Gastrocnemius medialis (tissue), 4 donors: ENCODE results near the gene CARMIL1. TPM values are rescaled to one million over a fixed set of nuclear protein-coding genes. Genes with fewer than 3 reads are reported as not detected.

Experiments
- ATAC-seq, 2 donors: fragments of 150-250 bp; one replicate each; pipeline ENCODE4 v1.9.1; 2016
- DNase-seq, 2 donors: peaks; one replicate each; pipeline ENCODE4 v3.0.0-alpha.2; 2019
- H3K27ac ChIP-seq, 4 donors: fragments of 200-600 bp; sonication (generic); 1 replicate in 1 of 4; 2 replicates in 3 of 4; pipeline ENCODE4 v1.5.1; 2016 to 2018; ENCODE audit warnings: mild to moderate bottlenecking in 2 of 4, moderate library complexity in 1 of 4
- H3K27me3 ChIP-seq, 3 donors: fragments of 200-600 bp; sonication (generic) in 2 of 3; 1 replicate in 1 of 3; 2 replicates in 2 of 3; pipeline versions ENCODE4 v1.5.1 to v1.6.0; 2016 to 2019; ENCODE audit warnings: mild to moderate bottlenecking in 1 of 3, moderate library complexity in 1 of 3
- H3K36me3 ChIP-seq, 2 donors: fragments of 200-600 bp; sonication (generic) in 1 of 2; one replicate each; pipeline ENCODE4 v1.5.1; 2017 to 2018
- H3K4me1 ChIP-seq, 2 donors: fragments of 200-600 bp; sonication (generic) in 1 of 2; one replicate each; pipeline ENCODE4 v1.5.1; 2016 to 2017; ENCODE audit warnings: mild to moderate bottlenecking in 2 of 2
- H3K4me3 ChIP-seq, 4 donors: fragments of 200-600 bp; sonication (generic) in 3 of 4; 1 replicate in 1 of 4; 2 replicates in 3 of 4; pipeline ENCODE4 v1.5.1; 2016 to 2019; ENCODE audit warnings: mild to moderate bottlenecking in 2 of 4
- H3K9me3 ChIP-seq, 3 donors: fragments of 200-600 bp; sonication (generic) in 2 of 3; 1 replicate in 1 of 3; 2 replicates in 2 of 3; pipeline ENCODE4 v1.5.1; 2016 to 2019
- POLR2A ChIP-seq, 2 donors: fragments of 450-650 bp; IDR thresholded peaks; one replicate each; pipeline ENCODE4 v1.6.1; 2017; ENCODE audit warnings: antibody characterized with exemption in 2 of 2, mild to moderate bottlenecking in 2 of 2, moderate library complexity in 2 of 2
- in situ Hi-C, 4 donors: fragments of 200-750 bp; cut with MboI; loops; one replicate each; pipeline versions ENCODE4 v1.15.0 to v1.8.0; 2017; ENCODE audit warnings: low sequenced_read_pairs in 4 of 4
- intact Hi-C: fragments of 100-400 bp; cut with DNase I; formaldehyde crosslinking; loops from one replicate; pipeline ENCODE4 v1.15.1; 2023; ENCODE audit warnings: low total_unique reads
- total RNA-seq, 4 donors: library from RNA; depleted of rRNA; stranded (reverse); fragments of >200 nt; gene quantifications; one replicate each; pipeline versions ENCODE4 v1.1.0 to v1.2.3, GENCODE V29; 2016
- TF ChIP-seq, protein P1 (sequence below), 5 experiments: fragments of 450-650 bp in 3 of 5; fragments of 200-600 bp in 2 of 5; sonication (generic) in 2 of 5; IDR thresholded peaks in 4 of 5; conservative IDR thresholded peaks in 1 of 5; 1 replicate in 4 of 5; 2 replicates in 1 of 5; pipeline ENCODE4 v1.5.1; 2016 to 2019; ENCODE audit warnings: antibody characterized with exemption in 5 of 5, mild to moderate bottlenecking in 3 of 5, moderate library complexity in 3 of 5

CARMIL1 gene
- total RNA-seq, 4 donors from 2014 or later = 0.87 to 2.1 (median 1.7) TPM

DNA sequence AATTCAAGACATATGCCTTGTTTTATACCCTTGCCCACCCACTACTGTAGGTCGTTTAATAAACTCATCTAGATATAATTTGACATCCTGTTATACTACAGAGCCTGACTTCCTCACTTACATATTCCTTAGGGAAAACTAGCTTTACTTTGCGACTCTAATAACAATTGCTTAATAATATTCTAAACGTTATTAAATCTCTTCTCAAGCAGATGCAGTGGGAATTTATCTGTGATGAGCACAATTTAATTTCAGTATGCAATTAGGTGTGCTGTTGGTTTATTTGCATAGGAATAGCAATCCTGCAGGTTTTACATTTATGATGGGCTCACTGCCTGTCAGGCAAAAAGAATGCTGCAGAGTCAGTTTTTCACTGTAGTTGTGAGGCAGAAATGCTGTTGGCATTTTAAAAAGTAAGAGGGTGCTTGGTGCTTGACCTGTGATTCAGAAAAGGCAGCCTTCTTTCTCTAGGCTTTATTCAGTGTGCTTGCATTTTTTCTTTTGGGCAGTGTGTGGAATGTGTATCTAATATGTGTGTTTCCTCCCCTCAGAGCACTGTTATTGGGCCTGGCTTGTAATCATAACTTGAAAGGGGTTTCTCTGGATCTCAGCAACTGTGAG, 220.6 kb downstream of the CARMIL1 start:
- intact Hi-C loops (no loop called here), in situ Hi-C loops (loop anchor here in 2 of 4 donors (10.0 to 25.0 kb wide), 2 partner anchors 225 to 237 kb away; partner anchors contain the start of gene CARMIL1 (in 1 of the 2))
- Histone ChIP-seq H3K4me1 (no peaks in the 10 kb centered on the region), H3K4me3 (no peak overlapping the region), H3K36me3 (no peaks in the 10 kb centered on the region), H3K27me3 (no peaks in the 10 kb centered on the region), H3K9me3 (no peaks in the 10 kb centered on the region), H3K27ac (no peak overlapping the region)
- DNase-seq (no peak), ATAC-seq (no peak)
- TF ChIP-seq, protein P1, sequence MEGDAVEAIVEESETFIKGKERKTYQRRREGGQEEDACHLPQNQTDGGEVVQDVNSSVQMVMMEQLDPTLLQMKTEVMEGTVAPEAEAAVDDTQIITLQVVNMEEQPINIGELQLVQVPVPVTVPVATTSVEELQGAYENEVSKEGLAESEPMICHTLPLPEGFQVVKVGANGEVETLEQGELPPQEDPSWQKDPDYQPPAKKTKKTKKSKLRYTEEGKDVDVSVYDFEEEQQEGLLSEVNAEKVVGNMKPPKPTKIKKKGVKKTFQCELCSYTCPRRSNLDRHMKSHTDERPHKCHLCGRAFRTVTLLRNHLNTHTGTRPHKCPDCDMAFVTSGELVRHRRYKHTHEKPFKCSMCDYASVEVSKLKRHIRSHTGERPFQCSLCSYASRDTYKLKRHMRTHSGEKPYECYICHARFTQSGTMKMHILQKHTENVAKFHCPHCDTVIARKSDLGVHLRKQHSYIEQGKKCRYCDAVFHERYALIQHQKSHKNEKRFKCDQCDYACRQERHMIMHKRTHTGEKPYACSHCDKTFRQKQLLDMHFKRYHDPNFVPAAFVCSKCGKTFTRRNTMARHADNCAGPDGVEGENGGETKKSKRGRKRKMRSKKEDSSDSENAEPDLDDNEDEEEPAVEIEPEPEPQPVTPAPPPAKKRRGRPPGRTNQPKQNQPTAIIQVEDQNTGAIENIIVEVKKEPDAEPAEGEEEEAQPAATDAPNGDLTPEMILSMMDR (IDR thresholded peaks at IDR 0.05 in 4 of 5, conservative IDR thresholded peaks at IDR 0.05 in 1 of 5) = no peak
- TF ChIP-seq POLR2A (IDR thresholded peaks at IDR 0.05) = no peak

DNA sequence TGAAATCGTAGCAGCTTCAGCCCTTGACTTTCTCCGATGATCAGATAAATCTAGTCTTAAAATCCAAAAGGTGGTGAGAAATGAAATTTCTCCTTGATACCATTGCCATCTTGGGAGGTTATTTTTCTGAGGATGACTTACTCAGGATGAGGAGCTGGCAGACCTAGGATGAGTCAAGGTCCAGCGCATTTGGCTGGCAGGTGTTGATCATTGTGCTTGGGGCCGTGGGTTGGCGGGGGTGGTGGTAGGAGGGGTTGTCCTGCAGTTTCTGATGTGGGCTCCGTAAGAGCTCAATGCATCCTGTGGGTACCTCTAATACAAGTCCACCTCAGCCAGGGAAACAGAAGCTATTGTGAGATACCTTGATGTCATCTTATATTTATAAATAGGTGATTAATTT, 224.5 kb downstream of the CARMIL1 start:
- Histone ChIP-seq H3K9me3 (no peaks in the 10 kb centered on the region), H3K4me1 (no peaks in the 10 kb centered on the region), H3K27me3 (no peaks in the 10 kb centered on the region), H3K4me3 (no peak overlapping the region), H3K27ac (no peak overlapping the region), H3K36me3 (no peaks in the 10 kb centered on the region)
- ATAC-seq (no peak), DNase-seq (no peak)
- TF ChIP-seq POLR2A (IDR thresholded peaks at IDR 0.05) = no peak
- TF ChIP-seq, protein P1 (IDR thresholded peaks at IDR 0.05 in 4 of 5, conservative IDR thresholded peaks at IDR 0.05 in 1 of 5) = no peak
- in situ Hi-C loops (no loop called here), intact Hi-C loops (no loop called here)

DNA sequence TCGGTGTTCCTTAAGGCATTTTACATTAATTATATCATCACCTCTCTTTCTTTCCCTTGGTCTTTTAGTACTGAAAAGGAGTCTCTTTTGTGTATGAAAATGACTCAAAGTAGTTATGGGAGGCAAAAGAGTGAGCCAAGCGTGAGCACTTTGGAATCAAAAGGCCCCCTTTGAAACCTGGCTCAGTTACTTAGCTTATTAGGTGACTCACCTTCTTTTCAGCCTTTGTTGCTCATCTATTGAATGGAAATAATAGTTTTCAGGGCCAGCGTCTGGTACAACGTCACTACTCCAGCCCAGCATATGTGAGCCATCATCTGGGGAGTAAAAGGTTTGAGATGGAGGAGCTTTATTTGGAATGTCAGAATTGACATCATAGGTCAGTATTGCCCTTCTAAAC, 225.5 kb downstream of the CARMIL1 start:
- TF ChIP-seq, protein P1 (IDR thresholded peaks at IDR 0.05 in 4 of 5, conservative IDR thresholded peaks at IDR 0.05 in 1 of 5) = no peak
- TF ChIP-seq POLR2A (IDR thresholded peaks at IDR 0.05) = no peak
- Histone ChIP-seq H3K27me3 (no peaks in the 10 kb centered on the region), H3K27ac (no peak overlapping the region), H3K9me3 (no peaks in the 10 kb centered on the region), H3K4me1 (no peaks in the 10 kb centered on the region), H3K36me3 (no peaks in the 10 kb centered on the region), H3K4me3 (no peak overlapping the region)
- ATAC-seq (no peak), DNase-seq (no peak)
- in situ Hi-C loops = no loop called here
- intact Hi-C loops = no loop called here

DNA sequence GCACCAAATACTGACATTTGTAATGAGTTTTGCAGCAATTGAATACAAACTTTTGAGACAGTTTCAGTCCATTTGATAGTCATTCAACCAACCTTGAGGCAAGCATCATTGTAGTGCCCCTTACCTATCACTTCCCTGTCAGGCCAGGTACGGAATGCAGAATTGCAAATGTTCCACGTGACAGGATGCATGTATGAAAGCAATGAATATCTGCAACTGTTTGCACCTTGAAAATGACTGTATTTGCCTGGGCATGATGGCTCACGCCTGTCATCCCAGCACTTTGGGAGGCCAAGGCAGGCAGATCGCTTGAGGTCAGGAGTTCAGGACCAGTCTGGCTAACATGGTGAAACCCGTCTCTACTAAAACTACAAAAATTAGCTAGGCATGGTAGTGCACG, 226.8 kb downstream of the CARMIL1 start:
- Histone ChIP-seq H3K27ac (no peak overlapping the region), H3K9me3 (no peaks in the 10 kb centered on the region), H3K4me1 (no peaks in the 10 kb centered on the region), H3K36me3 (no peaks in the 10 kb centered on the region), H3K4me3 (no peak overlapping the region), H3K27me3 (no peaks in the 10 kb centered on the region)
- no peak for TF ChIP-seq POLR2A (IDR thresholded peaks at IDR 0.05)
- TF ChIP-seq, protein P1 (IDR thresholded peaks at IDR 0.05 in 4 of 5, conservative IDR thresholded peaks at IDR 0.05 in 1 of 5) = no peak
- no peak for DNase-seq
- no peak for ATAC-seq
- in situ Hi-C loops (no loop called here), intact Hi-C loops (no loop called here)

DNA sequence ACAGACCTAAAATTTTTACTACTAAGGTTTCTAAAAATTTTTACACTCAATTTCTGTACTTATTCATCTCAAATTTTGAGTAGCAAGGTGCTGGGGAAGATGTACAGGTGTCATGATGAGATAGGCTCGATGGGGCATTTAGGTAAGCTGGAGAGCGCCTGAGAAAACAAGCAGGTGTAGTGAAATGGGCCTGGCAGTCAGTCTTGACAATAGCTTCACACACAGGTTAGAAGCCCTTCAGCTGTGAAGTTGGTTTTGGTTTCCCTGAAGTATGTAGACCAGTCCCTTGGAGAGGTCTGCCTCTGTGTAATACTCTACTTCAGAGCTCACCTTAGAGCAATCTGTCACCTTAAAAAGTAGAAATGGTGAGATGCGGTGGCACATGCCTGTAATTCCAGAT, 228.9 kb downstream of the CARMIL1 start:
- TF ChIP-seq POLR2A (IDR thresholded peaks at IDR 0.05) = no peak
- TF ChIP-seq, protein P1 (IDR thresholded peaks at IDR 0.05 in 4 of 5, conservative IDR thresholded peaks at IDR 0.05 in 1 of 5) = no peak
- intact Hi-C loops = no loop called here
- DNase-seq (no peak), ATAC-seq (no peak)
- Histone ChIP-seq H3K9me3 (no peaks in the 10 kb centered on the region), H3K36me3 (no peaks in the 10 kb centered on the region), H3K27me3 (no peaks in the 10 kb centered on the region), H3K4me1 (no peaks in the 10 kb centered on the region), H3K27ac (no peak overlapping the region), H3K4me3 (no peak overlapping the region)
- in situ Hi-C loops = no loop called here
